Measurements from ENCODE around the gene ASPA. TPM values are rescaled to one million over a fixed set of nuclear protein-coding genes. Genes with fewer than 3 reads are reported as not detected.
A peak's percentile ranks its signal among the peaks of the same experiment; 100 is the strongest.

Gene ASPA
- total RNA-seq, 4 donors from 2014 or later = 7.8 to 19.2 (median 15.4) TPM

DNA sequence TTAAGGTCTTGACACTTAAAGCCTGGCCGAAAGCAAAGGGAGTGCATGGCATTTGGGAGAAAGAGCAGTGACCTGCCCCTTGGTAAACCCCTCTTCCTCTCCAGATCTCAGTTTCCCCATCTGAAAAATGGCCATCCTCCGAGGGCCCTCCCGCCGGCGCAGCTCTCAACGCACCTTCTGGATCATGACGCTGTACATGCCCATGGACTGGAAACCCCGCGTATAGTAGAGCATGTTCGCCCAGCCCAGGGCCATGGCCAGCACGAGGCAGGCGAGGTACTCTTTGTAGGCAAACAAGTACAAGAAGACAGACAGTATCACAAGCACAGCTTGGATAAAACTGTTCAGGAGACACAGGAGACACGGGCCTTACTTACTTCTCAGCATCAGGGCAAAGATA, 48.2 kb downstream of the ASPA start:
- Histone ChIP-seq H3K4me3 (no peak overlapping the region), H3K27me3 (no peaks in the 10 kb centered on the region), H3K9me3 (no peaks in the 10 kb centered on the region), H3K4me1 (peaks cover 0 to 14% (median 3%) of the 10 kb centered on the region in 4 donors), H3K27ac (peak overlapping the region in 1 of 4 donors; percentile 48), H3K36me3 (peaks cover 0 to 43% (median 0%) of the 10 kb centered on the region in 3 donors)
- 89 to 90% methylated on average over 13 of the region's 13 CpGs for WGBS, 2 donors
- no peak for TF ChIP-seq EP300 (IDR thresholded peaks at IDR 0.05)
- TF ChIP-seq, protein P1, sequence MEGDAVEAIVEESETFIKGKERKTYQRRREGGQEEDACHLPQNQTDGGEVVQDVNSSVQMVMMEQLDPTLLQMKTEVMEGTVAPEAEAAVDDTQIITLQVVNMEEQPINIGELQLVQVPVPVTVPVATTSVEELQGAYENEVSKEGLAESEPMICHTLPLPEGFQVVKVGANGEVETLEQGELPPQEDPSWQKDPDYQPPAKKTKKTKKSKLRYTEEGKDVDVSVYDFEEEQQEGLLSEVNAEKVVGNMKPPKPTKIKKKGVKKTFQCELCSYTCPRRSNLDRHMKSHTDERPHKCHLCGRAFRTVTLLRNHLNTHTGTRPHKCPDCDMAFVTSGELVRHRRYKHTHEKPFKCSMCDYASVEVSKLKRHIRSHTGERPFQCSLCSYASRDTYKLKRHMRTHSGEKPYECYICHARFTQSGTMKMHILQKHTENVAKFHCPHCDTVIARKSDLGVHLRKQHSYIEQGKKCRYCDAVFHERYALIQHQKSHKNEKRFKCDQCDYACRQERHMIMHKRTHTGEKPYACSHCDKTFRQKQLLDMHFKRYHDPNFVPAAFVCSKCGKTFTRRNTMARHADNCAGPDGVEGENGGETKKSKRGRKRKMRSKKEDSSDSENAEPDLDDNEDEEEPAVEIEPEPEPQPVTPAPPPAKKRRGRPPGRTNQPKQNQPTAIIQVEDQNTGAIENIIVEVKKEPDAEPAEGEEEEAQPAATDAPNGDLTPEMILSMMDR (IDR thresholded peaks at IDR 0.05) = no peak
- DNase-seq (ENCODE audit: low spot score in 2 of 2) = no peak

DNA sequence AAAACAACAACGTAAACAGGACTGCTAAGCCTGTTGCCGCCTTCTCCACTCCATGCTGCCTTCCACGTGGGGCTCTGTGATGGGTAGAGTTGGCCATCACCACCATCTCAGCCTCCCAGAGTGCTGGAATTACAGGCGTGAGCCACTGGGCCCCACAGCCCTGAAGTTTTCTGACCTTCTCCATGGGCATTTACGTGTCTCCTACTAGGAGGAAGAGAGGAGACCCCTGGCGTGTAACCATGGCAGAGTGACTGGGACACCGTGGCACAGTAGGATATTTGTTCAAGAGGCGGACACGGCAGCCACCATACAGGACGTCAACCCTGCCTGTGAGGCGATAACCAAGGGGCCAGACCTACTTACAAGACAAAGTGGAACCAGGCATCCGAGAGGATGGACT, 50.7 kb downstream of the ASPA start:
- peaks cover 0 to 39% (median 14%) of the 10 kb centered on the region in 4 donors for H3K4me1 ChIP-seq
- peak overlapping the region in 1 of 4 donors; percentile 44 for H3K27ac ChIP-seq
- TF ChIP-seq, protein P1 (IDR thresholded peaks at IDR 0.05) = no peak
- TF ChIP-seq POLR2A (IDR thresholded peaks at IDR 0.05) (no peak), EP300 (IDR thresholded peaks at IDR 0.05) (no peak)
- H3K9me3 ChIP-seq = no peaks in the 10 kb centered on the region
- peaks cover 0 to 26% (median 0%) of the 10 kb centered on the region in 3 donors for H3K36me3 ChIP-seq
- no peak overlapping the region for H3K4me3 ChIP-seq
- no peaks in the 10 kb centered on the region for H3K27me3 ChIP-seq
- DNase-seq (ENCODE audit: low spot score in 2 of 2) = no peak
- WGBS, 2 donors = 81 to 85% methylated on average over 12 of the region's 12 CpGs

DNA sequence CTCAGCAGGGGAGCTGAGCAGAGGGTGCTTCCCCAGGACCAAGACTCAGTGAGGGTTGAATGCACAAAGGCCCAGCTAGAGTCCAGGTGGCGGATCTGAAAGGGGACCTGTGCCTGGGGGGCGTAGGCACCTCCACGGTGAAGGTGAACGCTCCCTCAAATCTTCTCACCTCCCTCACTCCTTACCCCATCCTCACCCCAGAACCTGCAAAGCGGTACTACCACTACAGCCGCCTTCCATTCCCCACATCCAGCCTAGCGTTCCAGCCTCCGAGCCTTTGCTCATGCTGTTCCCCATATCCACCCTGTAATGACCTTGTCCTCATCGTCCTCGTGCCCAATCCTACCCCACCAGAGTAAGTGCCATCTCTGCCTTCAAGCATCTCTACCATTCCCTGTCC, 51.2 kb downstream of the ASPA start:
- Histone ChIP-seq H3K27ac (peak overlapping the region in 1 of 4 donors; percentile 44), H3K36me3 (peaks cover 0 to 26% (median 0%) of the 10 kb centered on the region in 3 donors), H3K4me1 (peaks cover 0 to 42% (median 14%) of the 10 kb centered on the region in 4 donors), H3K27me3 (no peaks in the 10 kb centered on the region), H3K9me3 (no peaks in the 10 kb centered on the region), H3K4me3 (no peak overlapping the region)
- WGBS, 2 donors = 86 to 97% methylated on average over 10 of the region's 10 CpGs
- DNase-seq (ENCODE audit: low spot score in 2 of 2) = no peak
- TF ChIP-seq POLR2A (IDR thresholded peaks at IDR 0.05) (no peak), EP300 (IDR thresholded peaks at IDR 0.05) (no peak)
- TF ChIP-seq, protein P1 (IDR thresholded peaks at IDR 0.05) = no peak

DNA sequence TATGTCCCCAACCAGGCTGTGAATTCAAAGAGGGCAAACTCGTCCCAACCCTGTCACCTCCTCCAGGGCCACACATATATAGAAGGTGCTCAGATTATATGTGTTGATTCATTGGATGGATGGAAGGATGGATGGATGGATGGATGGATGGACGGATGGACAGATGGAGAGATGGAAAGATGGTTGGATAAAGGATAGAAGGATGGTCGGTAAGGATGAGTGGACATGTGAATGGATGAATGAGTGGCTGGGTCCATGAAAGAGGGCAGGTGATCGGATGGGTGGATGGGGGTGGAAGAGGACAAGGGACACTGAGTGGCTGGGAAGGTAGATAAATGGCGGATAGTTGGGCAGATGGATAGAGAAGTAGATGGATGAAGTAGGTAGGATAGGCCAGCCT, 51.7 kb downstream of the ASPA start:
- no peaks in the 10 kb centered on the region for H3K9me3 ChIP-seq
- TF ChIP-seq, protein P1 (IDR thresholded peaks at IDR 0.05) = no peak
- TF ChIP-seq POLR2A (IDR thresholded peaks at IDR 0.05) (no peak), EP300 (IDR thresholded peaks at IDR 0.05) (no peak)
- WGBS, 2 donors = 93 to 97% methylated on average over 5 of the region's 5 CpGs
- H3K27me3 ChIP-seq = no peaks in the 10 kb centered on the region
- peaks cover 0 to 47% (median 16%) of the 10 kb centered on the region in 4 donors for H3K4me1 ChIP-seq
- H3K27ac ChIP-seq = peak overlapping the region in 2 of 4 donors; percentile 88 to 96
- peaks cover 0 to 26% (median 0%) of the 10 kb centered on the region in 3 donors for H3K36me3 ChIP-seq
- no peak overlapping the region for H3K4me3 ChIP-seq
- no peak for DNase-seq (ENCODE audit: low spot score in 2 of 2)

DNA sequence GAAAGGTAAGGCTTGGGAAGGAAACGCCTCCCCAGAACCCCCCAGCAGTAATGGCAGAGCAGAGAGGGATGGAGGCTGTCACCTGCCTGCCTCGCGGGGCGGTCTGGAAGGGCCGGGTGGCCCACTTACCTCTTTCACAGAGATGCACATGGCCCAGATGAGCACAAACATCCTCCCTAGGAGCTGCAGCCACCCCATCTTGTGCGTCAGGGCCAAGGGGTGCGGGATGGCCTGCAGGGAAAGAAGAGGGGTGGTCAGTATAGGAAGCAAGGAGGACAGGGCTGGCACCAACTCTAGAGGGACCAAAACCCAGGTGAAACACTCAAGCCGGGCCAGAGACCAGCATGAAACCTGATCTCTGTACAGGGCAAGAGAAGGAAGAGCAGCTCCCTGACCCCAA, 52.1 kb downstream of the ASPA start:
- H3K4me1 ChIP-seq = peaks cover 0 to 50% (median 16%) of the 10 kb centered on the region in 4 donors
- H3K4me3 ChIP-seq = peak overlapping the region in 1 of 4 donors; percentile 41
- peak overlapping the region in 3 of 4 donors; percentile 80 to 96 (median 88) for H3K27ac ChIP-seq
- 91 to 95% methylated on average over 8 of the region's 8 CpGs for WGBS, 2 donors
- no peaks in the 10 kb centered on the region for H3K27me3 ChIP-seq
- H3K36me3 ChIP-seq = peaks cover 0 to 26% (median 0%) of the 10 kb centered on the region in 3 donors
- no peak for DNase-seq (ENCODE audit: low spot score in 2 of 2)
- H3K9me3 ChIP-seq = no peaks in the 10 kb centered on the region
- no peak for TF ChIP-seq EP300 (IDR thresholded peaks at IDR 0.05)
- TF ChIP-seq POLR2A (IDR thresholded peaks at IDR 0.05) = no peak
- TF ChIP-seq, protein P1 (IDR thresholded peaks at IDR 0.05) = no peak

Data from tibial nerve (tissue), 4 donors.